Endothelial cell (in vitro differentiated cells): ENCODE measurements around the gene AFF2. TPM values are rescaled to one million over a fixed set of nuclear protein-coding genes. Genes with fewer than 3 reads are reported as not detected.

ENCODE experiments used
- DNase-seq: peaks from one replicate; pipeline ENCODE4 v3.0.0; 2021; ENCODE audit warnings: low spot score
- H3K27ac Mint-ChIP-seq: one replicate; pipeline ENCODE4 v1.8.0; 2021; ENCODE audit warnings: mixed read lengths, inconsistent platforms; ENCODE audit not compliant: unreplicated experiment
- H3K27me3 Mint-ChIP-seq: one replicate; pipeline ENCODE4 v1.8.0; 2021; ENCODE audit warnings: mild to moderate bottlenecking, moderate library complexity, mixed read lengths, inconsistent platforms; ENCODE audit not compliant: unreplicated experiment
- H3K36me3 Mint-ChIP-seq: one replicate; pipeline ENCODE4 v1.8.0; 2021; ENCODE audit warnings: mild to moderate bottlenecking, low read depth, mixed read lengths, inconsistent platforms; ENCODE audit not compliant: unreplicated experiment
- H3K4me1 Mint-ChIP-seq: one replicate; pipeline ENCODE4 v1.8.0; 2021; ENCODE audit warnings: mild to moderate bottlenecking, mixed read lengths, inconsistent platforms; ENCODE audit not compliant: unreplicated experiment
- H3K4me3 Mint-ChIP-seq: one replicate; pipeline ENCODE4 v1.8.0; 2021; ENCODE audit warnings: mild to moderate bottlenecking, mixed read lengths, inconsistent platforms; ENCODE audit not compliant: unreplicated experiment
- H3K9me3 Mint-ChIP-seq: one replicate; pipeline ENCODE4 v1.8.0; 2021; ENCODE audit warnings: mixed read lengths, inconsistent platforms; ENCODE audit not compliant: unreplicated experiment
- total RNA-seq: library from RNA; stranded (reverse); fragmentation: NEBNext Ultra II Directional; extraction: Animal tissue kit (Norgen Biotek cat#: 25700); gene quantifications from one replicate; pipeline ENCODE4 v1.2.1, GENCODE V29; 2021; ENCODE audit not compliant: unreplicated experiment
- TF ChIP-seq, protein P1 (sequence below): fragments of 200-600 bp; sonication (generic); IDR thresholded peaks from one replicate; pipeline ENCODE4 v1.5.0; 2021; ENCODE audit warnings: antibody characterized with exemption; ENCODE audit not compliant: unreplicated experiment

Gene AFF2
- total RNA-seq, 1 donor from 2014 or later, result 9.3 TPM

DNA sequence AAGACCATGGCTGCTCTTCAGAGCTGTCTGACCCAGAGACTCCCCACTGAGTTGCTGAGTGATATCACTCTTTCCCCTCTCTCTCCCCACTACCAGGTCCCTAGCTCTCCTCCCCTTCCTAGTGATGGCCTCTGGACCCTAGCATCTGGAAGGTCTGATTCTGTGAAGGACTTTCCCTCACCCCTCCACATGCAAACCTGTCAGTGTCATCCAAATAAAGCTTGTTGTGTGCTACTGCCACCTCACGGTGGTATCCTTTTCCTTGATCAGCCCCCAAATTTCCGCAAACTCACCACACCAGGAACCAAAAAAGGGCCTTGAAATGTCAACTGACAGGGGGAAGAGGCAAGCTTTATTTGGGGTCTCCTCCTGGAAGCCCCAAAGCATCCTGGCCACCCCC is 504.5 kb downstream of the AFF2 start:
- Mint-ChIP-seq H3K4me1 (no peaks in the 10 kb centered on the region), H3K27me3 (no peaks in the 10 kb centered on the region), H3K36me3 (no peaks in the 10 kb centered on the region), H3K27ac (no peak overlapping the region), H3K4me3 (no peak overlapping the region), H3K9me3 (no peaks in the 10 kb centered on the region)
- TF ChIP-seq, protein P1, sequence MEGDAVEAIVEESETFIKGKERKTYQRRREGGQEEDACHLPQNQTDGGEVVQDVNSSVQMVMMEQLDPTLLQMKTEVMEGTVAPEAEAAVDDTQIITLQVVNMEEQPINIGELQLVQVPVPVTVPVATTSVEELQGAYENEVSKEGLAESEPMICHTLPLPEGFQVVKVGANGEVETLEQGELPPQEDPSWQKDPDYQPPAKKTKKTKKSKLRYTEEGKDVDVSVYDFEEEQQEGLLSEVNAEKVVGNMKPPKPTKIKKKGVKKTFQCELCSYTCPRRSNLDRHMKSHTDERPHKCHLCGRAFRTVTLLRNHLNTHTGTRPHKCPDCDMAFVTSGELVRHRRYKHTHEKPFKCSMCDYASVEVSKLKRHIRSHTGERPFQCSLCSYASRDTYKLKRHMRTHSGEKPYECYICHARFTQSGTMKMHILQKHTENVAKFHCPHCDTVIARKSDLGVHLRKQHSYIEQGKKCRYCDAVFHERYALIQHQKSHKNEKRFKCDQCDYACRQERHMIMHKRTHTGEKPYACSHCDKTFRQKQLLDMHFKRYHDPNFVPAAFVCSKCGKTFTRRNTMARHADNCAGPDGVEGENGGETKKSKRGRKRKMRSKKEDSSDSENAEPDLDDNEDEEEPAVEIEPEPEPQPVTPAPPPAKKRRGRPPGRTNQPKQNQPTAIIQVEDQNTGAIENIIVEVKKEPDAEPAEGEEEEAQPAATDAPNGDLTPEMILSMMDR, result no peak
- DNase-seq, result no peak

GRCh38 chrX:149006235-149006634 is 505.8 kb downstream of the AFF2 start:
- no peak overlapping the region for H3K27ac Mint-ChIP-seq
- TF ChIP-seq, protein P1, result no peak
- H3K4me3 Mint-ChIP-seq, result no peak overlapping the region
- no peaks in the 10 kb centered on the region for H3K27me3 Mint-ChIP-seq
- H3K9me3 Mint-ChIP-seq, result no peaks in the 10 kb centered on the region
- H3K36me3 Mint-ChIP-seq, result no peaks in the 10 kb centered on the region
- DNase-seq, result no peak
- no peaks in the 10 kb centered on the region for H3K4me1 Mint-ChIP-seq

DNA sequence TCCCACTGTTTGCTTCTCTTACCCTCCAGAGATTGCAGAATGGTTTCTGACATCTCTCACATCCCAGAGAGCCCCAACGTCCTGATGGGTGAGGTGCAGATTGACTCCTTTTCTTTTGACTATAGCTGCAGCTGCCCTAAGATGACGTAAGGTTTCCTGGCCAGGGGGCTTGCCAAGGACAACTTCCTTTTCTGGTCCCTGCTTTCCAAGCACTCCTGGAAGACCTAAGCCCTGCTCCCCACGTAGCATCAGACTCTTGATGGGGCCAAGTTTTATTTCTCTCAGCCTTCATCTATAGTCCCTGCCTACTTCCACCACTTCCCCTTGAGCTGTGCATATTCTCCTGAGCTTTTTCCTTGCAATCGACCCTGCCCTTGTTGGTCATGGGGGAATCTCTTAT is 507.0 kb downstream of the AFF2 start:
- no peak overlapping the region for H3K27ac Mint-ChIP-seq
- no peak overlapping the region for H3K4me3 Mint-ChIP-seq
- no peak for DNase-seq
- TF ChIP-seq, protein P1, result no peak
- H3K9me3 Mint-ChIP-seq, result no peaks in the 10 kb centered on the region
- H3K36me3 Mint-ChIP-seq, result no peaks in the 10 kb centered on the region
- H3K4me1 Mint-ChIP-seq, result no peaks in the 10 kb centered on the region
- H3K27me3 Mint-ChIP-seq, result no peaks in the 10 kb centered on the region

DNA sequence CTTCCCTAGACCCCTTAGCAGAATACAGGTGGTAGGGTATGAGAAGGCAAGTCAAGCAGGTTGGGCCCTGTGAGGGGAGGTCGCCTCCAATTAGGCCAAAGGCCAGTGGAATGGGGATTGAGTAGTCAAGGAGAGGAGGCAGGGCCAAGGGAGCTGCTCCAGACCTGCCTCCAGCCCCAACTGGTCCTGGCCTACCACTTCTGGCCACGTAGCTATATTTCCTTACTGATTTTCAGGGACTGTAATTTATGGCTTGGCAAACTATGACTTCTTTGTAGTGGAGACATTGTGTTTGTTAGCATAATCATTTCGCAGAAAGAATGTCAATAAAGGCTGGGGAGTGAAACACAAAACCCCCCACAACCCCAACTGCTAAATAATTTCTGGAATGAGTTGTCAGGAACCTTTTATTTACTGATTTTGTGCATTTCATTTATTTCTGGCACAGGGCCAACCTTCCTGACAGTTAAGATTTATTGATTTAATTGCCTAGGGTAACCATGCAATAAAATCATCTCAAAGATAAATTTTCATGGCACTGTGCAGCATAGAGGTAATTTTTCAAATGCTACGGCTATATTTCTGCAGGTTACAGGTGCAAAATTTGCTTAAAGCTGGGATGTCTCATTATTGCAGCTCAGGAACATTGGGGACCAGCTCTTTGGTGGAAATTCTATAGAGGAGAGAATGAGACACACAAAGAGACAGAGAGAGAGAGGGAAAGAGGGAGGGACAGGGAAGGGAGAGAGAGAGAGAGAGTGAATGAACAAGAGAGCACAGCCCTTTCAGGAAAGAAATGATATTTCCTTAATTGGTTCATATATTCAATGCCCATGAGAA is 509.8 kb downstream of the AFF2 start:
- H3K27me3 Mint-ChIP-seq, result no peaks in the 10 kb centered on the region
- TF ChIP-seq, protein P1, result no peak
- no peaks in the 10 kb centered on the region for H3K36me3 Mint-ChIP-seq
- no peak overlapping the region for H3K27ac Mint-ChIP-seq
- no peaks in the 10 kb centered on the region for H3K4me1 Mint-ChIP-seq
- DNase-seq, result no peak
- H3K9me3 Mint-ChIP-seq, result no peaks in the 10 kb centered on the region
- no peak overlapping the region for H3K4me3 Mint-ChIP-seq

- H3K4me1 Mint-ChIP-seq, result no peaks in the 10 kb centered on the region
- DNase-seq, result no peak
- TF ChIP-seq, protein P1, result no peak
- H3K27ac Mint-ChIP-seq, result no peak overlapping the region
- no peak overlapping the region for H3K4me3 Mint-ChIP-seq
- H3K36me3 Mint-ChIP-seq, result no peaks in the 10 kb centered on the region
- no peaks in the 10 kb centered on the region for H3K9me3 Mint-ChIP-seq
- H3K27me3 Mint-ChIP-seq, result no peaks in the 10 kb centered on the region
Measured at GRCh38 chrX:149010853-149011224, 510.4 kb downstream of the AFF2 start.
